GM23338 (cell line): Measurements from ENCODE around the gene CNOT4. TPM values are rescaled to one million over a fixed set of nuclear protein-coding genes. Genes with fewer than 3 reads are reported as not detected.
A peak's percentile ranks its signal among the peaks of the same experiment; 100 is the strongest.

ENCODE experiments used
- ATAC-seq: fragments of 200-7000 bp; cut with Tn5 transposase; 3 replicates; pipeline ENCODE4 v1.9.1; 2020
- DNase-seq: peaks from one replicate; pipeline ENCODE4 v3.0.0-alpha.2; 2015; ENCODE audit warnings: low spot score
- H2AFZ ChIP-seq: fragments of 200-600 bp; sonication (generic); 2 replicates; pipeline ENCODE4 v1.8.0; 2016; ENCODE audit warnings: antibody characterized with exemption, mild to moderate bottlenecking, moderate library complexity
- H3F3A ChIP-seq: fragments of 200-600 bp; sonication (generic); replicated peaks from 2 replicates; pipeline ENCODE4 v1.8.0; 2017; ENCODE audit warnings: antibody characterized with exemption, mixed run types, low read depth
- H3K27ac ChIP-seq: fragments of 200-600 bp; sonication (generic); 2 replicates; pipeline ENCODE4 v1.6.1; 2016; ENCODE audit warnings: low read depth
- H3K27me3 ChIP-seq: fragments of 200-600 bp; sonication (generic); 2 replicates; pipeline ENCODE4 v1.8.0; 2016; ENCODE audit warnings: mild to moderate bottlenecking, mixed run types, moderate library complexity; ENCODE audit not compliant: insufficient read depth
- H3K36me3 ChIP-seq: fragments of 200-600 bp; sonication (generic); 2 replicates; pipeline ENCODE4 v1.8.0; 2016; ENCODE audit warnings: mild to moderate bottlenecking; ENCODE audit not compliant: insufficient read depth
- H3K4me1 ChIP-seq: fragments of 200-600 bp; sonication (generic); 2 replicates; pipeline ENCODE4 v1.8.0; 2016; ENCODE audit warnings: mild to moderate bottlenecking, moderate library complexity; ENCODE audit not compliant: insufficient read depth
- H3K4me2 ChIP-seq: fragments of 200-600 bp; sonication (generic); 2 replicates; pipeline ENCODE4 v1.7.1; 2017; ENCODE audit warnings: mixed run types
- H3K4me3 ChIP-seq: fragments of 200-600 bp; sonication (generic); 2 replicates; pipeline ENCODE4 v1.6.1; 2016; ENCODE audit warnings: mixed run types
- H3K79me2 ChIP-seq: fragments of 200-600 bp; sonication (generic); replicated peaks from 2 replicates; pipeline ENCODE4 v1.8.0; 2017; ENCODE audit warnings: mild to moderate bottlenecking; ENCODE audit not compliant: insufficient read depth
- H3K9me2 ChIP-seq: fragments of 200-600 bp; sonication (generic); 2 replicates; pipeline ENCODE4 v1.8.0; 2017; ENCODE audit not compliant: insufficient read depth
- H4K20me1 ChIP-seq: fragments of 200-600 bp; sonication (generic); replicated peaks from 2 replicates; pipeline ENCODE4 v1.8.0; 2017; ENCODE audit warnings: mild to moderate bottlenecking; ENCODE audit not compliant: insufficient read depth
- H3K27ac Mint-ChIP-seq: 2 replicates; pipeline ENCODE4 v1.8.0; 2020; ENCODE audit warnings: inconsistent platforms, mild to moderate bottlenecking, moderate library complexity, mixed read lengths
- H3K27me3 Mint-ChIP-seq: 3 replicates; pipeline ENCODE4 v1.8.0; 2022; ENCODE audit warnings: low read depth, mild to moderate bottlenecking, moderate library complexity, mixed read lengths, inconsistent platforms; ENCODE audit not compliant: insufficient read depth, poor library complexity
- H3K36me3 Mint-ChIP-seq: 3 replicates; pipeline ENCODE4 v1.8.0; 2021; ENCODE audit warnings: low read depth, mild to moderate bottlenecking, inconsistent platforms, moderate library complexity, mixed read lengths
- H3K4me1 Mint-ChIP-seq: 3 replicates; pipeline ENCODE4 v1.8.0; 2020; ENCODE audit warnings: mild to moderate bottlenecking, inconsistent platforms, mixed read lengths
- H3K4me3 Mint-ChIP-seq: 3 replicates; pipeline ENCODE4 v1.8.0; 2021; ENCODE audit warnings: moderate library complexity, mild to moderate bottlenecking, inconsistent platforms, mixed read lengths
- H3K9me3 Mint-ChIP-seq: 3 replicates; pipeline ENCODE4 v1.8.0; 2020; ENCODE audit warnings: moderate library complexity, mild to moderate bottlenecking, inconsistent platforms, mixed read lengths
- EZH2 ChIP-seq: fragments of 200-600 bp; sonication (generic); IDR thresholded peaks from one replicate; pipeline ENCODE4 v1.8.0; 2017; ENCODE audit warnings: antibody characterized with exemption, mild to moderate bottlenecking, low read depth; ENCODE audit not compliant: unreplicated experiment
- EZH2phosphoT487 ChIP-seq: fragments of 200-600 bp; sonication (generic); IDR thresholded peaks from one replicate; pipeline ENCODE4 v1.8.1; 2018; ENCODE audit warnings: antibody characterized with exemption; ENCODE audit not compliant: unreplicated experiment
- POLR2AphosphoS5 ChIP-seq: IDR thresholded peaks from 2 replicates; pipeline ENCODE4 v1.6.1; 2016; ENCODE audit warnings: antibody characterized with exemption, low read depth
- ZNF331 ChIP-seq: fragments of 250-450 bp; sonication (Bioruptor Pico); IDR thresholded peaks from 2 replicates; pipeline ENCODE4 v1.5.0; 2020; ENCODE audit warnings: low read depth, mild to moderate bottlenecking, moderate library complexity
- polyA plus RNA-seq: library from polyadenylated mRNA; unstranded; fragments of >200 nt; fragmentation: Nextera tagmentation; extraction: Ambion mirVana; gene quantifications from 2 replicates; pipeline ENCODE4 v1.2.1, GENCODE V29; 2016
- total RNA-seq: library from RNA; depleted of rRNA; stranded (reverse); fragments of >200 nt; shearing (Covaris generic); gene quantifications from 2 replicates; pipeline ENCODE4 v1.2.3, GENCODE V29; 2014
- TF ChIP-seq, protein P1 (sequence below): fragments of 250-450 bp; sonication (Bioruptor Pico); IDR thresholded peaks from 2 replicates; pipeline ENCODE4 v1.5.0; 2020; ENCODE audit warnings: mild to moderate bottlenecking, moderate library complexity
- TF ChIP-seq, protein P2 (sequence below): IDR thresholded peaks from one replicate; pipeline ENCODE4 v1.6.1; 2018; ENCODE audit warnings: antibody characterized with exemption; ENCODE audit not compliant: unreplicated experiment
- TF ChIP-seq, protein P3 (sequence below): IDR thresholded peaks from 2 replicates; pipeline ENCODE4 v1.6.1; 2016; ENCODE audit warnings: antibody characterized with exemption

The CNOT4 gene
- total and polyA plus RNA-seq, 2 experiments from 2014 or later, result 18.9 to 26.2 TPM

DNA sequence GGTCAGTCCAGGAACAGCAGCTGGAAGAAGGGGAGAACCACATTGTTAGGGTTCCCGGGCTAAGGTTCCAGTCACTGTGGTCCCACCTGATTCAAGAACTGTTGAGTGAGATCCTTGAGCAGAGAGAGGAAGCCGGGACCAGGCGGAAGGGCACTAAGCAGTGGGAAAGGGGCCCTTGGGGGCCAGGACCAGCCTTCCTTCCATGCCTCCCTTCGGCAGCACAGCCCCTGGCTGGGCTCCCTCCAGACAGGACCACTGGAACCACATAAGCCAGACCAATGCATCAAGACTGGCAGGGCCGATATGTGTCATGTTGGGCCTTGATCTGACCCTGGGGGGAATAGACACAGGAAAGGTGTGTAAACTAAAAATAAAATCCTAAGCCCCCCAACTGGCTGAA, 172.4 kb downstream of the CNOT4 start (continued):
- TF ChIP-seq, protein P1, sequence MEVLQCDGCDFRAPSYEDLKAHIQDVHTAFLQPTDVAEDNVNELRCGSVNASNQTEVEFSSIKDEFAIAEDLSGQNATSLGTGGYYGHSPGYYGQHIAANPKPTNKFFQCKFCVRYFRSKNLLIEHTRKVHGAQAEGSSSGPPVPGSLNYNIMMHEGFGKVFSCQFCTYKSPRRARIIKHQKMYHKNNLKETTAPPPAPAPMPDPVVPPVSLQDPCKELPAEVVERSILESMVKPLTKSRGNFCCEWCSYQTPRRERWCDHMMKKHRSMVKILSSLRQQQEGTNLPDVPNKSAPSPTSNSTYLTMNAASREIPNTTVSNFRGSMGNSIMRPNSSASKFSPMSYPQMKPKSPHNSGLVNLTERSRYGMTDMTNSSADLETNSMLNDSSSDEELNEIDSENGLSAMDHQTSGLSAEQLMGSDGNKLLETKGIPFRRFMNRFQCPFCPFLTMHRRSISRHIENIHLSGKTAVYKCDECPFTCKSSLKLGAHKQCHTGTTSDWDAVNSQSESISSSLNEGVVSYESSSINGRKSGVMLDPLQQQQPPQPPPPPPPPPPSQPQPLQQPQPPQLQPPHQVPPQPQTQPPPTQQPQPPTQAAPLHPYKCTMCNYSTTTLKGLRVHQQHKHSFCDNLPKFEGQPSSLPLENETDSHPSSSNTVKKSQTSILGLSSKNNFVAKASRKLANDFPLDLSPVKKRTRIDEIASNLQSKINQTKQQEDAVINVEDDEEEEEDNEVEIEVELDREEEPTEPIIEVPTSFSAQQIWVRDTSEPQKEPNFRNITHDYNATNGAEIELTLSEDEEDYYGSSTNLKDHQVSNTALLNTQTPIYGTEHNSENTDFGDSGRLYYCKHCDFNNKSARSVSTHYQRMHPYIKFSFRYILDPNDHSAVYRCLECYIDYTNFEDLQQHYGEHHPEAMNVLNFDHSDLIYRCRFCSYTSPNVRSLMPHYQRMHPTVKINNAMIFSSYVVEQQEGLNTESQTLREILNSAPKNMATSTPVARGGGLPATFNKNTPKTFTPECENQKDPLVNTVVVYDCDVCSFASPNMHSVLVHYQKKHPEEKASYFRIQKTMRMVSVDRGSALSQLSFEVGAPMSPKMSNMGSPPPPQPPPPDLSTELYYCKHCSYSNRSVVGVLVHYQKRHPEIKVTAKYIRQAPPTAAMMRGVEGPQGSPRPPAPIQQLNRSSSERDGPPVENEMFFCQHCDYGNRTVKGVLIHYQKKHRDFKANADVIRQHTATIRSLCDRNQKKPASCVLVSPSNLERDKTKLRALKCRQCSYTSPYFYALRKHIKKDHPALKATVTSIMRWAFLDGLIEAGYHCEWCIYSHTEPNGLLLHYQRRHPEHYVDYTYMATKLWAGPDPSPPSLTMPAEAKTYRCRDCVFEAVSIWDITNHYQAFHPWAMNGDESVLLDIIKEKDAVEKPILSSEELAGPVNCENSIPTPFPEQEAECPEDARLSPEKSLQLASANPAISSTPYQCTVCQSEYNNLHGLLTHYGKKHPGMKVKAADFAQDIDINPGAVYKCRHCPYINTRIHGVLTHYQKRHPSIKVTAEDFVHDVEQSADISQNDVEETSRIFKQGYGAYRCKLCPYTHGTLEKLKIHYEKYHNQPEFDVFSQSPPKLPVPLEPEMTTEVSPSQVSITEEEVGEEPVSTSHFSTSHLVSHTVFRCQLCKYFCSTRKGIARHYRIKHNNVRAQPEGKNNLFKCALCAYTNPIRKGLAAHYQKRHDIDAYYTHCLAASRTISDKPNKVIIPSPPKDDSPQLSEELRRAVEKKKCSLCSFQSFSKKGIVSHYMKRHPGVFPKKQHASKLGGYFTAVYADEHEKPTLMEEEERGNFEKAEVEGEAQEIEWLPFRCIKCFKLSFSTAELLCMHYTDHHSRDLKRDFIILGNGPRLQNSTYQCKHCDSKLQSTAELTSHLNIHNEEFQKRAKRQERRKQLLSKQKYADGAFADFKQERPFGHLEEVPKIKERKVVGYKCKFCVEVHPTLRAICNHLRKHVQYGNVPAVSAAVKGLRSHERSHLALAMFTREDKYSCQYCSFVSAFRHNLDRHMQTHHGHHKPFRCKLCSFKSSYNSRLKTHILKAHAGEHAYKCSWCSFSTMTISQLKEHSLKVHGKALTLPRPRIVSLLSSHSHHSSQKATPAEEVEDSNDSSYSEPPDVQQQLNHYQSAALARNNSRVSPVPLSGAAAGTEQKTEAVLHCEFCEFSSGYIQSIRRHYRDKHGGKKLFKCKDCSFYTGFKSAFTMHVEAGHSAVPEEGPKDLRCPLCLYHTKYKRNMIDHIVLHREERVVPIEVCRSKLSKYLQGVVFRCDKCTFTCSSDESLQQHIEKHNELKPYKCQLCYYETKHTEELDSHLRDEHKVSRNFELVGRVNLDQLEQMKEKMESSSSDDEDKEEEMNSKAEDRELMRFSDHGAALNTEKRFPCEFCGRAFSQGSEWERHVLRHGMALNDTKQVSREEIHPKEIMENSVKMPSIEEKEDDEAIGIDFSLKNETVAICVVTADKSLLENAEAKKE (CRISPR knock-in tag), result no peak

DNA sequence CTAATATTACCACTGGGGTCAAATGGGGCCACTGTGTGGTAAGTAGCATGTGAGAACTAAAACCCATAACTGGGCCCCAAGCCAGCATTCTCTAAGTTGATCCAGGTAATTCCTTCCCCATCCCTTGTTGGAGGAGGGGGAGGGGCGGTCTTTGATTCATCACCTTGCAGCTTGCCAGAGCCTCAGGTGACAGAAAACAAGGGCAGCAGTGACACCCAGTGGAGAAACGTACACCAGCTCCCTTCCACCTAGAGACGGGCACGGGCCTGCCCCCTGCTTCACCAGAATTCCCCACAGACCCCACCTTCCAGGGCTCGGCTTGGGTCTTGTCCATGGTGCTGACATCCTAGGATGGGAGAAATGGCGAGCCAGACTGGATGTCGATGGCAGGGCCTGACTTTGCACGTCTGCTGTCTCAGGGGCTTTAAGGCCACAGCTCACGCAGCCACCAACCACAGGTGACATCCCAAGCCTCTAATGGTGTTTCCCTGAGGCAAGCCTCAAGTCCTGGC, 174.2 kb downstream of the CNOT4 start:
- Histone ChIP-seq H3K4me1 (0 out of 2 replicates have a peak, but pooled peaks cover 2% of the 10 kb centered on the region), H3K4me2 (no peak overlapping the region), H3F3A (no peaks in the 10 kb centered on the region), H3K36me3 (no peaks in the 10 kb centered on the region), H3K27ac (no peak overlapping the region), H3K27me3 (no peaks in the 10 kb centered on the region), H2AFZ (peak overlapping the region; percentile 87; the same call in 1 of the 2 replicates), H3K79me2 (no peaks in the 10 kb centered on the region), H3K9me2 (no peaks in the 10 kb centered on the region), H3K4me3 (no peak overlapping the region), H4K20me1 (no peaks in the 10 kb centered on the region)
- peaks cover 5% of the 10 kb centered on the region; the same call in 2 of the 3 replicates for H3K4me1 Mint-ChIP-seq
- ATAC-seq (peak; percentile 100), DNase-seq (peak; percentile 98)
- peaks cover 2% of the 10 kb centered on the region for H3K27me3 Mint-ChIP-seq
- no peaks in the 10 kb centered on the region for H3K36me3 Mint-ChIP-seq
- H3K9me3 Mint-ChIP-seq, result peaks cover 4% of the 10 kb centered on the region; the same call in 2 of the 3 replicates
- no peak overlapping the region for H3K4me3 Mint-ChIP-seq
- no peak overlapping the region for H3K27ac Mint-ChIP-seq
- TF ChIP-seq EZH2phosphoT487 (no peak), ZNF331 (no peak), EZH2 (no peak), POLR2AphosphoS5 (no peak)
- TF ChIP-seq, protein P2, sequence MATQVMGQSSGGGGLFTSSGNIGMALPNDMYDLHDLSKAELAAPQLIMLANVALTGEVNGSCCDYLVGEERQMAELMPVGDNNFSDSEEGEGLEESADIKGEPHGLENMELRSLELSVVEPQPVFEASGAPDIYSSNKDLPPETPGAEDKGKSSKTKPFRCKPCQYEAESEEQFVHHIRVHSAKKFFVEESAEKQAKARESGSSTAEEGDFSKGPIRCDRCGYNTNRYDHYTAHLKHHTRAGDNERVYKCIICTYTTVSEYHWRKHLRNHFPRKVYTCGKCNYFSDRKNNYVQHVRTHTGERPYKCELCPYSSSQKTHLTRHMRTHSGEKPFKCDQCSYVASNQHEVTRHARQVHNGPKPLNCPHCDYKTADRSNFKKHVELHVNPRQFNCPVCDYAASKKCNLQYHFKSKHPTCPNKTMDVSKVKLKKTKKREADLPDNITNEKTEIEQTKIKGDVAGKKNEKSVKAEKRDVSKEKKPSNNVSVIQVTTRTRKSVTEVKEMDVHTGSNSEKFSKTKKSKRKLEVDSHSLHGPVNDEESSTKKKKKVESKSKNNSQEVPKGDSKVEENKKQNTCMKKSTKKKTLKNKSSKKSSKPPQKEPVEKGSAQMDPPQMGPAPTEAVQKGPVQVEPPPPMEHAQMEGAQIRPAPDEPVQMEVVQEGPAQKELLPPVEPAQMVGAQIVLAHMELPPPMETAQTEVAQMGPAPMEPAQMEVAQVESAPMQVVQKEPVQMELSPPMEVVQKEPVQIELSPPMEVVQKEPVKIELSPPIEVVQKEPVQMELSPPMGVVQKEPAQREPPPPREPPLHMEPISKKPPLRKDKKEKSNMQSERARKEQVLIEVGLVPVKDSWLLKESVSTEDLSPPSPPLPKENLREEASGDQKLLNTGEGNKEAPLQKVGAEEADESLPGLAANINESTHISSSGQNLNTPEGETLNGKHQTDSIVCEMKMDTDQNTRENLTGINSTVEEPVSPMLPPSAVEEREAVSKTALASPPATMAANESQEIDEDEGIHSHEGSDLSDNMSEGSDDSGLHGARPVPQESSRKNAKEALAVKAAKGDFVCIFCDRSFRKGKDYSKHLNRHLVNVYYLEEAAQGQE, result peak; percentile 96
- TF ChIP-seq, protein P3, sequence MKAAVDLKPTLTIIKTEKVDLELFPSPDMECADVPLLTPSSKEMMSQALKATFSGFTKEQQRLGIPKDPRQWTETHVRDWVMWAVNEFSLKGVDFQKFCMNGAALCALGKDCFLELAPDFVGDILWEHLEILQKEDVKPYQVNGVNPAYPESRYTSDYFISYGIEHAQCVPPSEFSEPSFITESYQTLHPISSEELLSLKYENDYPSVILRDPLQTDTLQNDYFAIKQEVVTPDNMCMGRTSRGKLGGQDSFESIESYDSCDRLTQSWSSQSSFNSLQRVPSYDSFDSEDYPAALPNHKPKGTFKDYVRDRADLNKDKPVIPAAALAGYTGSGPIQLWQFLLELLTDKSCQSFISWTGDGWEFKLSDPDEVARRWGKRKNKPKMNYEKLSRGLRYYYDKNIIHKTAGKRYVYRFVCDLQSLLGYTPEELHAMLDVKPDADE, result no peak
